HepG2 (cell line): Measurements from ENCODE around the gene SLC25A19. TPM values are rescaled to one million over a fixed set of nuclear protein-coding genes. Genes with fewer than 3 reads are reported as not detected.

Experiments used
- BRD4 ChIP-seq: sonication (generic); formaldehyde crosslinking; IDR thresholded peaks from 2 replicates; pipeline ENCODE4 v1.4.0; 2020; ENCODE audit warnings: missing genetic modification reagents
- ELF4 ChIP-seq: sonication (generic); formaldehyde crosslinking; IDR thresholded peaks from 2 replicates; pipeline ENCODE4 v1.5.0; 2020; ENCODE audit warnings: missing genetic modification reagents, mild to moderate bottlenecking, moderate library complexity, borderline replicate concordance
- GATAD2A ChIP-seq: IDR thresholded peaks from 2 replicates; pipeline ENCODE4 v1.6.1; 2016
- KAT8 ChIP-seq: IDR thresholded peaks from 2 replicates; pipeline ENCODE4 v1.6.1; 2016; ENCODE audit warnings: missing genetic modification reagents, missing compliant biosample characterization
- RFX1 ChIP-seq: fragments of 450-650 bp; IDR thresholded peaks from 2 replicates; pipeline ENCODE4 v1.6.1; 2017
- SMAD1 ChIP-seq: sonication (generic); formaldehyde crosslinking; IDR thresholded peaks from 2 replicates; pipeline ENCODE4 v1.4.0; 2020; ENCODE audit warnings: missing genetic modification reagents, low read depth, mild to moderate bottlenecking, borderline replicate concordance
- SMC3 ChIP-seq: IDR thresholded peaks from 2 replicates; pipeline ENCODE4 v1.6.1; 2011; ENCODE audit warnings: low read length, improper control_type of control experiment
- STAT6 ChIP-seq: sonication (generic); formaldehyde crosslinking; IDR thresholded peaks from 2 replicates; pipeline ENCODE4 v1.4.0; 2020; ENCODE audit warnings: missing genetic modification reagents, mild to moderate bottlenecking, borderline replicate concordance
- ZBTB40 ChIP-seq, 2 experiments: fragments of 450-650 bp in 1 of 2; sonication (generic) in 1 of 2; formaldehyde crosslinking in 1 of 2; IDR thresholded peaks; 2 replicates each; pipeline versions ENCODE4 v1.6.1 to v1.8.0; 2016 to 2022; ENCODE audit warnings: antibody characterized with exemption in 1 of 2, mild to moderate bottlenecking in 1 of 2, missing genetic modification reagents in 1 of 2
- ZBTB43 ChIP-seq: sonication (generic); formaldehyde crosslinking; conservative IDR thresholded peaks from 2 replicates; pipeline ENCODE4 v1.4.0; 2020; ENCODE audit warnings: missing genetic modification reagents
- ZNF280B ChIP-seq: sonication (generic); formaldehyde crosslinking; IDR thresholded peaks from 2 replicates; pipeline ENCODE4 v1.5.0; 2020; ENCODE audit warnings: missing genetic modification reagents, mild to moderate bottlenecking, borderline replicate concordance
- ZNF33A ChIP-seq: sonication (generic); formaldehyde crosslinking; IDR thresholded peaks from 2 replicates; pipeline ENCODE4 v1.5.1; 2020; ENCODE audit warnings: missing genetic modification reagents, mild to moderate bottlenecking, moderate library complexity, borderline replicate concordance
- ZNF576 ChIP-seq: sonication (generic); formaldehyde crosslinking; IDR thresholded peaks from 2 replicates; pipeline ENCODE4 v1.4.0; 2020; ENCODE audit warnings: mild to moderate bottlenecking, missing genetic modification reagents
- ZNF615 ChIP-seq: sonication (generic); formaldehyde crosslinking; IDR thresholded peaks from 2 replicates; pipeline ENCODE4 v1.5.0; 2020; ENCODE audit warnings: mild to moderate bottlenecking, missing genetic modification reagents, borderline replicate concordance
- ZSCAN21 ChIP-seq: sonication (generic); formaldehyde crosslinking; IDR thresholded peaks from 2 replicates; pipeline ENCODE4 v1.8.0; 2022; ENCODE audit warnings: mild to moderate bottlenecking, missing genetic modification reagents, moderate library complexity, borderline replicate concordance
- polyA plus RNA-seq, 8 experiments: library from polyadenylated mRNA; depleted of rRNA in 3 of 8; stranded (reverse) in 7 of 8; unstranded in 1 of 8; fragments of >200 nt; fragmentation: Illumina TruSeq in 4 of 8; extraction: Trizol in 4 of 8; gene quantifications; 2 replicates each; pipeline versions ENCODE4 v1.2.1 to v1.2.3, GENCODE V29; 2011 to 2016; ENCODE audit warnings: low read depth in 4 of 8, missing spikeins in 1 of 8, mixed read lengths in 1 of 8; ENCODE audit not compliant: insufficient read depth in 1 of 8
- total RNA-seq, 5 experiments: library from RNA; depleted of rRNA; stranded (reverse); fragments of >200 nt; fragmentation: Illumina TruSeq; extraction: Trizol; gene quantifications; 2 replicates each; pipeline ENCODE4 v1.2.3, GENCODE V29; 2016; ENCODE audit warnings: low read depth in 1 of 5

The SLC25A19 gene
- total and polyA plus RNA-seq, 2 of the 13 experiments (the other 11 are each of a cell fraction or from before 2014, with no cell fraction given), result 24.4 to 41.4 TPM

GRCh38 chr17:75288770-75289114, 491 bp downstream of the SLC25A19 start (continued):
- TF ChIP-seq ZBTB40 (IDR thresholded peaks at IDR 0.05), result no peak
- TF ChIP-seq ZBTB40 (CRISPR knock-in tag; IDR thresholded peaks at IDR 0.05), result no peak; the same call in 1 of the 2 replicates
- TF ChIP-seq ZNF33A (CRISPR knock-in tag), result no peak
- TF ChIP-seq ZSCAN21 (CRISPR knock-in tag), result no peak
- TF ChIP-seq SMAD1 (CRISPR knock-in tag), result no peak
- no peak for TF ChIP-seq ZNF615 (CRISPR knock-in tag)
- TF ChIP-seq RFX1, result no peak
- no peak for TF ChIP-seq GATAD2A (CRISPR knock-in tag)
- peak; percentile 61 for TF ChIP-seq ZBTB43 (CRISPR knock-in tag)
- no peak for TF ChIP-seq KAT8 (CRISPR knock-in tag)
- TF ChIP-seq BRD4 (CRISPR knock-in tag), result no peak
- TF ChIP-seq SMC3, result no peak
- peak; percentile 40; the same call in 1 of the 2 replicates for TF ChIP-seq ZNF576 (CRISPR knock-in tag)
- no peak for TF ChIP-seq STAT6 (CRISPR knock-in tag)
- no peak; the same call in 1 of the 2 replicates for TF ChIP-seq ZNF280B
- no peak for TF ChIP-seq ELF4 (CRISPR knock-in tag)
